ENCODE data around the gene CFAP210.
"Not testable (repeated sequence)": the region's sequence is repeated elsewhere in the genome, so short reads cannot be mapped to it uniquely, and the experiment has no call there.

Gene CFAP210

DNA sequence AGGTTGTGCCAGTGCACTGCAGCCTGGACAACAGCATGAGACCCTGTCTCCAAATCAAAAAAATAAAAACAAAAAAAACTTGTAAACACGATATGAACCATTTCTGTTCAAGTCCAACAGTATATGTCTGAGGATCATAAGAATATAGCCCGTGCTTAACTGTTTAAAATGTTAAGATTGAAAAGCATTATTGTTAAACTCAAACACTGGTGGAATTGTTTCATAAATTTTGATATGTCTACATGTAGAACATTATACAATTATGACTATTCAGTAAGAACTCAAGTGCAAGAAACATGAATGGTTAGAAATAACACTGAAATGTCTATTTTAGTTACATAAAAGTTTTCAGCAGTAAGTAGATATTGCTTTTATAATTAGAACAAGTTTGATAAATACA is 80.3 kb downstream of the CFAP210 start:
- no peak for DNase-seq (ENCODE audit: low read depth)

DNA sequence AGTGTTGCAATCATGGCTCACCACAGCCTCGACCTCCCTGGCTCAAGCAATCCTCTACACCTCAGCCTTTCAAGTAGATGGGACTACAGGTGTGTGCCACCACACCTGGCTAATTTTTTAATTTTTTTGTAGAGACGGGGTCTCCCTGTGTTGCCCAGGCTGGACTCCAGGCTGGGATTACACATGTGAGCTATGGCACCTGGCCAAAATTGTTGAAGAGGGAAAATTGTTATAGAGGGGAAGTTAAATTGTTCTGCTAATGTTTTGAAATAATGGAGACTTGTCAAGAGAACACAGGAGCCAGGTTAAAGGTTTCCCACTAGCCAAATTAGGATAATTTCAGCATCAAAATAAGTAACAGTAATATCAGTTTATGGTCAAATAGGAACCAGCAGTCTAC is 84.9 kb downstream of the CFAP210 start:
- DNase-seq (ENCODE audit: low read depth): no peak

DNA sequence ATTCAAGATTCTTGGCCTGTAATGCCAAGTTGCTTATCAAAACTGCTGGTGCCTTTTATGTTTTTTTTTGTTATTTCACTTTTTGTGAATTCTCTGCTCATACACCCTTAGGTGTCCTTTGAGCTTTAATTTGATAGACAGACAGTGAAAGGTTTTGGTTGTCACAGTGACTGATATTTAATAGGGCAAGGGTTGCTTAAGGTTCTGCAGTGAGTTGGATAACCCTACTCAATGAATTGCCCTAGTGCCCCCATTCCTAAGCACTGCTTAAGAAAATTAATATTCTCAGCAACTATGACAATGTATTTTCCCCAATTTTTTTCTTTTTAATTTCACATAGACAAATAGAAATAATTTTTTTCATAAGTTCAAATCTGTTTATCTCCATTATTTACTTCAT is 94.6 kb downstream of the CFAP210 start:
- no peak for DNase-seq (ENCODE audit: low read depth)

DNA sequence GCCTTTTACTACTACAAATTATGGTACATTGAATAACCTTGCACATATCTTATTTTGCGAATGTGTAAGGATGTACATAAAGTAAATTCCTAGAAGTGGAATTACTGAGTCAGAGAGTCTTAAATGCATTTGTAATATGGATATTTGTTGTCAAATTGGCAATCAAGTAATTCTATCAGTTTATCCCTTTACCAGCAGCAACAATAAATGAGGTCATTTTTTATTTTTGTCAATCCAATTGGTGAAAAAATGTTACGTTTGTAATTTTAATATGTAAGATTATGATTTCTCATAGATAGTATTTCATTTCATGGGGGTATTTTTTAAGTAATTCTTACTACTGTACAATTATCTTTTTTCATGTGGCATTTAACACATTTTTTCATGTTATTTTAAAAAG is 95.2 kb downstream of the CFAP210 start:
- no peak for DNase-seq (ENCODE audit: low read depth)

DNA sequence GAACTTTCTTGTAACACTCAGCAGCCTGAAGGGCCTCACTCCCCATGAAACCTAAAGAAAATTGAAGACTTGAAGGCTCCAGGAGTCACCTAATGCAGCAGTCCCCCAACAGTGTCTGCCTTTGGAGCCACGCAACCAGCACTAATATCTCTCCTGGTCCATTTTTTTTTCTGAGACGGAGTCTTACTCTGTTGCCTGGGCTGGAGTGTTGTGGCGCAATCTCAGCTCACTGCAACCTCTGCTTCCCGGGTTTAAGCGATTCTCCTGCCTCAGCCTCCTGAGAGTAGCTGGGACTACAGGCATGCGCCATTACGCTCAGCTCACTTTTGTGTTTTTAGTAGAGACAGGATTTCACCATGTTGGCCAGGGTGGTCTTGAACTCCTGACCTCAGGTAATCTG is 97.7 kb downstream of the CFAP210 start:
- not testable (repeated sequence) for DNase-seq (ENCODE audit: low read depth)

All from activated T-cell treated with anti-CD3 and anti-CD28 coated beads for 1 hour (primary cell).